H9 (cell line): ENCODE data around the gene SLC25A22. TPM values are rescaled to one million over a fixed set of nuclear protein-coding genes. Genes with fewer than 3 reads are reported as not detected.

ENCODE experiments used
- DNase-seq: peaks from one replicate; pipeline ENCODE4 v3.0.0-alpha.2; 2017
- H2AFZ ChIP-seq: one replicate; pipeline ENCODE4 v1.6.1; 2013; ENCODE audit warnings: mild to moderate bottlenecking, low read length, control low read depth, moderate library complexity
- H2AK5ac ChIP-seq: 2 replicates; pipeline ENCODE4 v1.6.1; 2013; ENCODE audit warnings: low read length, control low read depth, mixed read lengths; ENCODE audit not compliant: insufficient read length
- H2BK120ac ChIP-seq: one replicate; pipeline ENCODE4 v1.6.1; 2013; ENCODE audit warnings: low read depth, mild to moderate bottlenecking, low read length, control low read depth, inconsistent platforms; ENCODE audit not compliant: poor library complexity, severe bottlenecking
- H2BK12ac ChIP-seq: 2 replicates; pipeline ENCODE4 v1.6.1; 2013; ENCODE audit warnings: low read length, control low read depth, mixed read lengths, low read depth; ENCODE audit not compliant: insufficient read length
- H2BK15ac ChIP-seq: 2 replicates; pipeline ENCODE4 v1.6.1; 2013; ENCODE audit warnings: low read depth, low read length, control low read depth
- H2BK20ac ChIP-seq: one replicate; pipeline ENCODE4 v1.6.1; 2013; ENCODE audit warnings: low read depth, mild to moderate bottlenecking, low read length, control low read depth, inconsistent platforms; ENCODE audit not compliant: poor library complexity, severe bottlenecking
- H2BK5ac ChIP-seq: 2 replicates; pipeline ENCODE4 v1.6.1; 2013; ENCODE audit warnings: low read length, control low read depth, mixed read lengths; ENCODE audit not compliant: insufficient read length
- H3K14ac ChIP-seq: 2 replicates; pipeline ENCODE4 v1.6.1; 2013; ENCODE audit warnings: low read length, control low read depth; ENCODE audit not compliant: insufficient read depth
- H3K18ac ChIP-seq: 2 replicates; pipeline ENCODE4 v1.6.1; 2013; ENCODE audit warnings: low read depth, mild to moderate bottlenecking, mixed read lengths, low read length, control low read depth; ENCODE audit not compliant: insufficient read length
- H3K23ac ChIP-seq: 2 replicates; pipeline ENCODE4 v1.6.1; 2013; ENCODE audit warnings: low read length, control low read depth, mixed read lengths, low read depth; ENCODE audit not compliant: insufficient read length
- H3K23me2 ChIP-seq: 2 replicates; pipeline ENCODE4 v1.6.1; 2013; ENCODE audit warnings: low read depth, mild to moderate bottlenecking, mixed read lengths, low read length, control low read depth; ENCODE audit not compliant: insufficient read length, poor library complexity, severe bottlenecking
- H3K27ac ChIP-seq: 2 replicates; pipeline ENCODE4 v1.5.1; 2013; ENCODE audit warnings: low read length, control low read depth, mixed read lengths, low read depth; ENCODE audit not compliant: insufficient read length
- H3K27me3 ChIP-seq: 2 replicates; pipeline ENCODE4 v1.6.1; 2013; ENCODE audit warnings: low read length, control low read depth, inconsistent platforms; ENCODE audit not compliant: insufficient read depth
- H3K4ac ChIP-seq: 2 replicates; pipeline ENCODE4 v1.6.1; 2013; ENCODE audit warnings: low read depth, mild to moderate bottlenecking, control low read depth, inconsistent platforms, low read length, moderate library complexity
- H3K4me1 ChIP-seq: 2 replicates; pipeline ENCODE4 v1.6.1; 2013; ENCODE audit warnings: low read length, control low read depth, inconsistent platforms; ENCODE audit not compliant: insufficient read depth
- H3K4me2 ChIP-seq: 2 replicates; pipeline ENCODE4 v1.6.1; 2013; ENCODE audit warnings: low read length, control low read depth, mixed read lengths; ENCODE audit not compliant: insufficient read length, insufficient read depth
- H3K56ac ChIP-seq: 2 replicates; pipeline ENCODE4 v1.6.1; 2013; ENCODE audit warnings: low read depth, mild to moderate bottlenecking, mixed read lengths, low read length, control low read depth; ENCODE audit not compliant: insufficient read length
- H3K79me1 ChIP-seq: 2 replicates; pipeline ENCODE4 v1.6.1; 2013; ENCODE audit warnings: low read depth, mild to moderate bottlenecking, moderate library complexity, low read length, control low read depth, inconsistent platforms; ENCODE audit not compliant: insufficient read depth, poor library complexity, severe bottlenecking
- H3K79me2 ChIP-seq: 2 replicates; pipeline ENCODE4 v1.6.1; 2013; ENCODE audit warnings: low read length, control low read depth, inconsistent platforms; ENCODE audit not compliant: insufficient read depth
- H3K9ac ChIP-seq: 2 replicates; pipeline ENCODE4 v1.6.1; 2013; ENCODE audit warnings: low read length, control low read depth, mixed read lengths; ENCODE audit not compliant: insufficient read length; ENCODE audit errors: extremely low read depth
- H3K9me3 ChIP-seq: one replicate; pipeline ENCODE4 v1.6.1; 2013; ENCODE audit warnings: low read depth, low read length, inconsistent platforms; ENCODE audit not compliant: control insufficient read depth
- H3T11ph ChIP-seq: one replicate; pipeline ENCODE4 v1.6.1; 2013; ENCODE audit warnings: mild to moderate bottlenecking, low read length, control low read depth, inconsistent platforms
- H4K20me1 ChIP-seq: one replicate; pipeline ENCODE4 v1.6.1; 2013; ENCODE audit not compliant: control insufficient read depth, insufficient read length, insufficient read depth
- H4K5ac ChIP-seq: 2 replicates; pipeline ENCODE4 v1.6.1; 2013; ENCODE audit warnings: low read depth, mild to moderate bottlenecking, mixed read lengths, low read length, control low read depth; ENCODE audit not compliant: insufficient read length
- H4K8ac ChIP-seq: replicated peaks from 2 replicates; pipeline ENCODE4 v1.6.1; 2013; ENCODE audit warnings: low read length, control low read depth, mixed read lengths, low read depth; ENCODE audit not compliant: insufficient read length
- H4K91ac ChIP-seq: 2 replicates; pipeline ENCODE4 v1.6.1; 2013; ENCODE audit warnings: low read depth, mild to moderate bottlenecking, moderate library complexity, mixed read lengths, low read length, control low read depth; ENCODE audit not compliant: insufficient read length
- H3K27ac Mint-ChIP-seq, 3 experiments: 2 replicates in 2 of 3; 3 replicates in 1 of 3; pipeline ENCODE4 v1.8.0; 2020 to 2021; ENCODE audit warnings: mixed read lengths in 3 of 3, mild to moderate bottlenecking in 1 of 3, moderate library complexity in 1 of 3
- H3K27me3 Mint-ChIP-seq: 2 replicates; pipeline ENCODE4 v1.8.0; 2021; ENCODE audit warnings: low read depth, mild to moderate bottlenecking, moderate library complexity, mixed read lengths
- H3K36me3 Mint-ChIP-seq, 3 experiments: 2 replicates in 2 of 3; 3 replicates in 1 of 3; pipeline ENCODE4 v1.8.0; 2020 to 2021; ENCODE audit warnings: low read depth in 3 of 3, mixed read lengths in 3 of 3; ENCODE audit not compliant: insufficient read depth in 1 of 3
- H3K4me1 Mint-ChIP-seq, 2 experiments: 2 replicates each; pipeline ENCODE4 v1.8.0; 2020; ENCODE audit warnings: mixed read lengths in 2 of 2
- H3K4me3 Mint-ChIP-seq, 2 experiments: 2 replicates in 1 of 2; 3 replicates in 1 of 2; pipeline ENCODE4 v1.8.0; 2020 to 2021; ENCODE audit warnings: mild to moderate bottlenecking in 2 of 2, mixed read lengths in 2 of 2, moderate library complexity in 1 of 2
- H3K9me3 Mint-ChIP-seq, 2 experiments: 2 replicates in 1 of 2; 3 replicates in 1 of 2; pipeline ENCODE4 v1.8.0; 2020; ENCODE audit warnings: mild to moderate bottlenecking in 2 of 2, mixed read lengths in 2 of 2, moderate library complexity in 1 of 2
- CTCF ChIP-seq: fragments of 200-600 bp; sonication (generic); conservative IDR thresholded peaks from 3 replicates; pipeline ENCODE4 v1.8.0; 2021; ENCODE audit warnings: antibody characterized with exemption, mild to moderate bottlenecking
- WGBS: extraction: QIAGEN DNeasy Blood & Tissue Kit; methylation state at CpG from one replicate; pipeline ENCODE4 v1.1.7; 2013; ENCODE audit warnings: missing lambda C conversion rate, low lambda C conversion rate, mixed read lengths; ENCODE audit not compliant: insufficient read length; ENCODE audit errors: extremely low coverage; 5-methylcytosine and 5-hydroxymethylcytosine counted together
- total RNA-seq: library from RNA; stranded (reverse); gene quantifications from 2 replicates; pipeline ENCODE4 v1.2.1, GENCODE V29; 2021

The SLC25A22 gene
- total RNA-seq, 1 experiment from 2014 or later = 51.9 TPM

GRCh38 chr11:821512-822371 lies 23.7 kb upstream of the SLC25A22 start:
- peaks cover 0 to 26% (median 13%) of the 10 kb centered on the region in 3 experiments; a peak in 6 of 7 replicates for H3K36me3 Mint-ChIP-seq
- H4K5ac ChIP-seq = no peak overlapping the region
- no peak for TF ChIP-seq CTCF
- H3K4me1 ChIP-seq = no peaks in the 10 kb centered on the region
- peaks cover 8 to 25% of the 10 kb centered on the region in 2 experiments for H3K4me1 Mint-ChIP-seq
- H4K91ac ChIP-seq = no peak overlapping the region
- H3K27me3 Mint-ChIP-seq = peaks cover 4% of the 10 kb centered on the region
- no peak overlapping the region for H3K4ac ChIP-seq
- H4K20me1 ChIP-seq = no peaks in the 10 kb centered on the region
- no peak overlapping the region for H3T11ph ChIP-seq
- no peak overlapping the region for H3K18ac ChIP-seq
- H3K14ac ChIP-seq = no peak overlapping the region
- no peaks in the 10 kb centered on the region for H3K9me3 ChIP-seq
- H2BK120ac ChIP-seq = no peak overlapping the region
- no peaks in the 10 kb centered on the region; a peak in 1 of 5 replicates for H3K9me3 Mint-ChIP-seq
- H2AFZ ChIP-seq = no peak overlapping the region
- H3K27me3 ChIP-seq = no peaks in the 10 kb centered on the region
- no peak overlapping the region for H2BK12ac ChIP-seq
- H3K79me2 ChIP-seq = no peaks in the 10 kb centered on the region
- H2BK15ac ChIP-seq = no peak overlapping the region
- H2BK5ac ChIP-seq = no peak overlapping the region
- no peak for DNase-seq
- H3K27ac Mint-ChIP-seq = no peak overlapping the region
- no peaks in the 10 kb centered on the region for H3K79me1 ChIP-seq
- H3K9ac ChIP-seq = no peak overlapping the region
- no peak overlapping the region for H3K23ac ChIP-seq
- no peak overlapping the region for H4K8ac ChIP-seq
- WGBS = no CpG with 5 or more reads among the region's 22 CpGs
- H2BK20ac ChIP-seq = no peak overlapping the region
- no peak overlapping the region for H3K56ac ChIP-seq
- no peak overlapping the region for H3K27ac ChIP-seq
- H3K4me3 Mint-ChIP-seq = no peak overlapping the region
- H3K4me2 ChIP-seq = no peak overlapping the region
- H3K23me2 ChIP-seq = peaks cover 5% of the 10 kb centered on the region
- no peak overlapping the region for H2AK5ac ChIP-seq
